ENCODE data around the gene ENTPD8. TPM values are rescaled to one million over a fixed set of nuclear protein-coding genes. Genes with fewer than 3 reads are reported as not detected.
A peak's percentile ranks its signal among the peaks of the same experiment; 100 is the strongest.

ENTPD8 gene
- total and polyA plus RNA-seq, 2 of the 13 experiments (the other 11 are each of a cell fraction or from before 2014, with no cell fraction given), result 0.26 to 0.44 TPM

GRCh38 chr9:137482094-137482781 is 41.1 kb upstream of the ENTPD8 start:
- H3K27ac ChIP-seq (ENCODE audit: extremely low read length, insufficient read depth, low read length), result peak overlapping the region; percentile 24
- CTCF ChIA-PET (ENCODE audit: low intra/inter-chr PET ratio, low total read pairs), result no interaction called here
- peaks cover 52% of the 10 kb centered on the region for H3K4me1 ChIP-seq (ENCODE audit: insufficient read depth, low read length)
- DNase-seq (ENCODE audit: low spot score) (peak; percentile 31), ATAC-seq (no peak), FAIRE-seq (peak; percentile 58)
- H3K4me3 ChIP-seq (replicated peaks in 1 of 3; ENCODE audit: insufficient read depth in 1 of 3, low read depth in 2 of 3, low read length in 3 of 3), result no peak overlapping the region
- no peaks in the 10 kb centered on the region for H3K79me2 ChIP-seq (ENCODE audit: insufficient read depth, low read length)
- H3K36me3 ChIP-seq (replicated peaks in 1 of 2; ENCODE audit: control insufficient read depth in 1 of 2, insufficient read depth in 2 of 2, low read length in 2 of 2), result no peaks in the 10 kb centered on the region
- WGBS (ENCODE audit: low lambda C conversion rate), result 63% methylated on average over 17 of the region's 26 CpGs
- no peaks in the 10 kb centered on the region for H4K20me1 ChIP-seq (ENCODE audit: insufficient read depth, low read length)
- in situ Hi-C loops (cut with HindIII; ENCODE audit: extremely low pct_ligation_motif_present, low pct_unique_long_range_greater_than_20kb), result no loop called here
- BruUV-seq (replicated peaks), result no TSS peak
- no peak overlapping the region for H2AFZ ChIP-seq (ENCODE audit: low read length)
- H3K9ac ChIP-seq (ENCODE audit: insufficient read depth, low read depth, low read length), result no peak overlapping the region
- peak overlapping the region; percentile 21 for H3K4me2 ChIP-seq (ENCODE audit: low read depth, low read length)
- no peaks in the 10 kb centered on the region for H3K9me3 ChIP-seq (ENCODE audit: low read length)
- intact Hi-C loops (cut with micrococcal nuclease; ENCODE audit: unreplicated experiment), result no loop called here
- H3K27me3 ChIP-seq (ENCODE audit: control insufficient read depth in 1 of 2, insufficient read depth in 2 of 2, low read length in 2 of 2), result peaks cover 7 to 44% of the 10 kb centered on the region in 2 experiments; a peak in 3 of 5 replicates
- POLR2A ChIA-PET, result interaction anchor here (1.6 kb wide), 1 partner anchor 23 kb away, joined by 3 read pairs; the partner anchor contains the start of gene NSMF
- TF ChIP-seq SMYD3 (CRISPR knock-in tag; IDR thresholded peaks at IDR 0.05), result no peak
- TF ChIP-seq FOXP4 (CRISPR knock-in tag; IDR thresholded peaks at IDR 0.05), result 0 out of 2 replicates have a peak, but pooled peaks have one; percentile 20
- TF ChIP-seq MAFF (IDR thresholded peaks at IDR 0.05; ENCODE audit: low read depth, low read length), result peak; percentile 71
- no peak for TF ChIP-seq ETV6 (CRISPR knock-in tag; conservative IDR thresholded peaks at IDR 0.05)
- TF ChIP-seq ZZZ3 (CRISPR knock-in tag; IDR thresholded peaks at IDR 0.05; ENCODE audit: borderline replicate concordance), result no peak
- no peak for TF ChIP-seq TAF1 (CRISPR knock-in tag; IDR thresholded peaks at IDR 0.05)
- TF ChIP-seq MED1 (CRISPR knock-in tag; IDR thresholded peaks at IDR 0.05), result peak; percentile 38; the same call in 1 of the 2 replicates
- TF ChIP-seq ARID5B (CRISPR knock-in tag; IDR thresholded peaks at IDR 0.05), result 0 out of 2 replicates have a peak, but pooled peaks have one; percentile 14
- peak; percentile 50; the same call in 1 of the 2 replicates for TF ChIP-seq FOXA3 (CRISPR knock-in tag; IDR thresholded peaks at IDR 0.05)
- TF ChIP-seq ZNF687 (CRISPR knock-in tag; IDR thresholded peaks at IDR 0.05), result peak; percentile 55; the same call in 1 of the 2 replicates
- TF ChIP-seq NR0B2 (CRISPR knock-in tag; IDR thresholded peaks at IDR 0.05), result no peak
- TF ChIP-seq NFE2 (CRISPR knock-in tag; IDR thresholded peaks at IDR 0.05), result peak; percentile 95
- TF ChIP-seq GFI1 (CRISPR knock-in tag; IDR thresholded peaks at IDR 0.05; ENCODE audit: borderline replicate concordance), result no peak
